Measurements from ENCODE around the gene FAM228A.
"Not testable (repeated sequence)": the region's sequence is repeated elsewhere in the genome, so short reads cannot be mapped to it uniquely, and the experiment has no call there.

The FAM228A gene

DNA sequence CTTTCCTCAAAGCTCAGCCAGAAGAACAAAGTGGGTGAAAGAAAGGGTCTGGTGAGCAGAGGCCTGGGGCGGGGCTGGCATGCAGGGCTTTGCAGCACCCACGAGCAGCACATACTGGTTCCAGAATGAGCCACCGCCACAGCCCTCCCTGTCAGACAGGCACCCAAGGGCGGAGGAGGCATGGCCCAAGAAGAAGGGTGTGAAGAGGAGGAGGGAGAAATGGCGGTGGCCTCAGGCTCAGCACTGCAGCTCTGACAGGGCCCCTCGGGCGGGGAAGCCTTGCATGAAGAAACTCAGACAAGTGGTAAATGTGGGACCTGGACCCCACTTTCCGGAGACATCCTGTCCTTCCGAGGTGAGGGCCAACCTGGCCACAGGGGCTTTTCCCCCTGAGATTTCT lies 15.7 kb downstream of the FAM228A start:
- H3K9me3 ChIP-seq (replicated peaks; ENCODE audit: insufficient read depth, low read length) = no peaks in the 10 kb centered on the region
- no peak overlapping the region for H3K4me2 ChIP-seq (ENCODE audit: low read depth, low read length)
- TF ChIP-seq, protein P1, sequence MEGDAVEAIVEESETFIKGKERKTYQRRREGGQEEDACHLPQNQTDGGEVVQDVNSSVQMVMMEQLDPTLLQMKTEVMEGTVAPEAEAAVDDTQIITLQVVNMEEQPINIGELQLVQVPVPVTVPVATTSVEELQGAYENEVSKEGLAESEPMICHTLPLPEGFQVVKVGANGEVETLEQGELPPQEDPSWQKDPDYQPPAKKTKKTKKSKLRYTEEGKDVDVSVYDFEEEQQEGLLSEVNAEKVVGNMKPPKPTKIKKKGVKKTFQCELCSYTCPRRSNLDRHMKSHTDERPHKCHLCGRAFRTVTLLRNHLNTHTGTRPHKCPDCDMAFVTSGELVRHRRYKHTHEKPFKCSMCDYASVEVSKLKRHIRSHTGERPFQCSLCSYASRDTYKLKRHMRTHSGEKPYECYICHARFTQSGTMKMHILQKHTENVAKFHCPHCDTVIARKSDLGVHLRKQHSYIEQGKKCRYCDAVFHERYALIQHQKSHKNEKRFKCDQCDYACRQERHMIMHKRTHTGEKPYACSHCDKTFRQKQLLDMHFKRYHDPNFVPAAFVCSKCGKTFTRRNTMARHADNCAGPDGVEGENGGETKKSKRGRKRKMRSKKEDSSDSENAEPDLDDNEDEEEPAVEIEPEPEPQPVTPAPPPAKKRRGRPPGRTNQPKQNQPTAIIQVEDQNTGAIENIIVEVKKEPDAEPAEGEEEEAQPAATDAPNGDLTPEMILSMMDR (IDR thresholded peaks at IDR 0.05; ENCODE audit: low read length) = no peak
- no peak for TF ChIP-seq EZH2phosphoT487 (IDR thresholded peaks at IDR 0.05; ENCODE audit: low read length)
- no peak for TF ChIP-seq EZH2 (optimal IDR thresholded peaks at IDR 0.05; ENCODE audit: low read depth, low read length)
- no peaks in the 10 kb centered on the region for H3K9me2 ChIP-seq (replicated peaks; ENCODE audit: insufficient read depth, low read length)
- no peak overlapping the region for H3K27ac ChIP-seq (ENCODE audit: low read length)
- H2AFZ ChIP-seq (ENCODE audit: low read length) = no peak overlapping the region
- no peaks in the 10 kb centered on the region for H3K36me3 ChIP-seq (replicated peaks; ENCODE audit: insufficient read depth, low read length)
- DNase-seq = no peak
- no peaks in the 10 kb centered on the region for H3K79me2 ChIP-seq (ENCODE audit: low read length)
- no peaks in the 10 kb centered on the region for H4K20me1 ChIP-seq (ENCODE audit: insufficient read depth, low read length)
- no peaks in the 10 kb centered on the region for H3K27me3 ChIP-seq (replicated peaks; ENCODE audit: insufficient read depth, low read length)
- H3K4me3 ChIP-seq (ENCODE audit: low read length) = no peak overlapping the region
- H3K4me1 ChIP-seq (ENCODE audit: low read length) = no peaks in the 10 kb centered on the region
- H3F3A ChIP-seq (ENCODE audit: insufficient read depth, low read length) = no peaks in the 10 kb centered on the region
- H3K9ac ChIP-seq (ENCODE audit: low read length) = no peak overlapping the region

DNA sequence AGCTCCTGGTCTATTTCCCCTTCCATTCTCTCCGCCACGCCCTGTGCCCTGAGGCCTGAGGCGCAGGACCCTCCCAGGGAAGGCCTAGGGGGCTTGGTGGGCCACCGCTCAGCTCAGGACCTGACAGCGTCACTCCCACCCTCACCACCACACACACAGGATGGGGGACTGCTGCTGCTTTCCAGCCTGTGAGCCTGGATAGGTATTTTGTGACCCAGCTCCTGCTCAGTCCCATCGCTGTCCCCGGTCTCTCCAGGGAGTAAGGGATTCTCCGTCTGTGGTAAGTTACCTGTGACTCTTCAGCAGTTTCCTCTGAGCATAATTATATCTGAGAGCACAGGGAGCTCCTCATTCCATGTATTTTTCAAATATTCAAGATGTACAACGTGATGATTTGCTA lies 16.3 kb downstream of the FAM228A start:
- H3K9me2 ChIP-seq (replicated peaks; ENCODE audit: insufficient read depth, low read length) = no peaks in the 10 kb centered on the region
- H2AFZ ChIP-seq (ENCODE audit: low read length) = no peak overlapping the region
- H3K9me3 ChIP-seq (replicated peaks; ENCODE audit: insufficient read depth, low read length) = no peaks in the 10 kb centered on the region
- no peaks in the 10 kb centered on the region for H3K79me2 ChIP-seq (ENCODE audit: low read length)
- no peaks in the 10 kb centered on the region for H3K4me1 ChIP-seq (ENCODE audit: low read length)
- no peaks in the 10 kb centered on the region for H4K20me1 ChIP-seq (ENCODE audit: insufficient read depth, low read length)
- TF ChIP-seq, protein P1 (IDR thresholded peaks at IDR 0.05; ENCODE audit: low read length) = no peak
- no peak for TF ChIP-seq EZH2 (optimal IDR thresholded peaks at IDR 0.05; ENCODE audit: low read depth, low read length)
- TF ChIP-seq EZH2phosphoT487 (IDR thresholded peaks at IDR 0.05; ENCODE audit: low read length) = no peak
- no peak overlapping the region for H3K4me2 ChIP-seq (ENCODE audit: low read depth, low read length)
- H3K9ac ChIP-seq (ENCODE audit: low read length) = no peak overlapping the region
- H3K36me3 ChIP-seq (replicated peaks; ENCODE audit: insufficient read depth, low read length) = no peaks in the 10 kb centered on the region
- no peaks in the 10 kb centered on the region for H3F3A ChIP-seq (ENCODE audit: insufficient read depth, low read length)
- no peaks in the 10 kb centered on the region for H3K27me3 ChIP-seq (replicated peaks; ENCODE audit: insufficient read depth, low read length)
- no peak for DNase-seq
- H3K27ac ChIP-seq (ENCODE audit: low read length) = no peak overlapping the region
- no peak overlapping the region for H3K4me3 ChIP-seq (ENCODE audit: low read length)

DNA sequence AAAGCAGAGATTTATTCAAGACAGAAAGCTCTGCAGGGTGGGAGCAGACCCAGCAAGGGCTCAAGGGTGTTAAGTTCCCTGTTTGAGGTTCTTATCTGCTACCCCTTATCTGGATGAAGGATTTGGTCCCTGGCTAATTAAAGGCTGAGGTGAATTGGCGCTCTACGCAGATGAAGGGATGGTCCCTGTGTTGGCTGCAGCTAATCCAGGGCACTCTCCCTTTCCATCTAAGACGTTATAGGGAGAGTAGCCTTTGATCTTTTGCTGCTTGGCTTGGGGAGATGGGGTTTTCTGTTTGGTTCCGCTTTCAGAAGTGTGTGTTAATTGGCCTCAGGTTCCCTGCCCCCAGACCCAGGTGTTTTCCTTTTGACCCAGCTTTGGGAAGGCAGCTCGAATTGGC lies 17.0 kb downstream of the FAM228A start:
- H3K36me3 ChIP-seq (replicated peaks; ENCODE audit: insufficient read depth, low read length) = no peaks in the 10 kb centered on the region
- H3K27ac ChIP-seq (ENCODE audit: low read length) = no peak overlapping the region
- no peak for DNase-seq
- H3K9ac ChIP-seq (ENCODE audit: low read length) = no peak overlapping the region
- H3K79me2 ChIP-seq (ENCODE audit: low read length) = no peaks in the 10 kb centered on the region
- no peaks in the 10 kb centered on the region for H3F3A ChIP-seq (ENCODE audit: insufficient read depth, low read length)
- H3K9me3 ChIP-seq (replicated peaks; ENCODE audit: insufficient read depth, low read length) = no peaks in the 10 kb centered on the region
- TF ChIP-seq EZH2 (optimal IDR thresholded peaks at IDR 0.05; ENCODE audit: low read depth, low read length) (no peak), EZH2phosphoT487 (IDR thresholded peaks at IDR 0.05; ENCODE audit: low read length) (no peak)
- TF ChIP-seq, protein P1 (IDR thresholded peaks at IDR 0.05; ENCODE audit: low read length) = no peak
- H3K4me2 ChIP-seq (ENCODE audit: low read depth, low read length) = no peak overlapping the region
- no peaks in the 10 kb centered on the region for H4K20me1 ChIP-seq (ENCODE audit: insufficient read depth, low read length)
- no peak overlapping the region for H3K4me3 ChIP-seq (ENCODE audit: low read length)
- H3K9me2 ChIP-seq (replicated peaks; ENCODE audit: insufficient read depth, low read length) = no peaks in the 10 kb centered on the region
- H3K4me1 ChIP-seq (ENCODE audit: low read length) = no peaks in the 10 kb centered on the region
- no peak overlapping the region for H2AFZ ChIP-seq (ENCODE audit: low read length)
- no peaks in the 10 kb centered on the region for H3K27me3 ChIP-seq (replicated peaks; ENCODE audit: insufficient read depth, low read length)

DNA sequence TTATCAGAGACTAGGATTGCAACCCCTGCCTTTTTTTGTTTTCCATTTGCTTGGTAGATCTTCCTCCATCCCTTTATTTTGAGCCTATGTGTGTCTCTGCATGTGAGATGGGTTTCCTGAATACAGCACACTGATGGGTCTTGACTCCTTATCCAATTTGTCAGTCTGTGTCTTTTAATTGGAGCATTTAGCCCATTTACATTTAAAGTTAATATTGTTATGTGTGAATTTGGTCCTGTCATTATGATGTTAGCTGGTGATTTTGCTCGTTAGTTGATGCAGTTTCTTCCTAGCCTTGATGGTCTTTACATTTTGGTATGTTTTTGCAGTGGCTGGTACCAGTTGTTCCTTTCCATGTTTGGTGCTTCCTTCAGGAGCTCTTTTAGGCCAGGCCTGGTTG lies 22.4 kb downstream of the FAM228A start:
- H3K9ac ChIP-seq (ENCODE audit: low read length); H3K79me2 ChIP-seq (ENCODE audit: low read length); H3K27ac ChIP-seq (ENCODE audit: low read length); H4K20me1 ChIP-seq (ENCODE audit: insufficient read depth, low read length); H3K4me2 ChIP-seq (ENCODE audit: low read depth, low read length); H3K36me3 ChIP-seq (replicated peaks; ENCODE audit: insufficient read depth, low read length); H2AFZ ChIP-seq (ENCODE audit: low read length); H3K27me3 ChIP-seq (replicated peaks; ENCODE audit: insufficient read depth, low read length); H3K9me3 ChIP-seq (replicated peaks; ENCODE audit: insufficient read depth, low read length); H3F3A ChIP-seq (ENCODE audit: insufficient read depth, low read length); DNase-seq; H3K4me1 ChIP-seq (ENCODE audit: low read length); H3K9me2 ChIP-seq (replicated peaks; ENCODE audit: insufficient read depth, low read length); H3K4me3 ChIP-seq (ENCODE audit: low read length): not testable (repeated sequence)

Measured in MM.1S (cell line).